H7 (cell line): ENCODE measurements around the gene CHST3. TPM values are rescaled to one million over a fixed set of nuclear protein-coding genes. Genes with fewer than 3 reads are reported as not detected.
A peak's percentile ranks its signal among the peaks of the same experiment; 100 is the strongest.
"Not testable (repeated sequence)": the region's sequence is repeated elsewhere in the genome, so short reads cannot be mapped to it uniquely, and the experiment has no call there.

Source experiments
- DNase-seq: peaks from one replicate; pipeline ENCODE4 v3.0.0; 2012
- H3K27me3 ChIP-seq: 2 replicates; pipeline ENCODE4 v1.6.0; 2011; ENCODE audit warnings: mild to moderate bottlenecking, low read length; ENCODE audit not compliant: control insufficient read depth, insufficient read depth
- H3K36me3 ChIP-seq: replicated peaks from 2 replicates; pipeline ENCODE4 v1.5.1; 2011; ENCODE audit warnings: low read length; ENCODE audit not compliant: control insufficient read depth, insufficient read depth
- H3K4me3 ChIP-seq: 2 replicates; pipeline ENCODE4 v1.5.1; 2011; ENCODE audit warnings: low read depth, mild to moderate bottlenecking, control low read depth, low read length, moderate library complexity; ENCODE audit not compliant: insufficient read depth
- total RNA-seq: library from RNA; depleted of rRNA; stranded (reverse); fragments of >200 nt; shearing (Covaris generic); gene quantifications from 2 replicates; pipeline ENCODE4 v1.2.3, GENCODE V29; 2014

Gene CHST3
- total RNA-seq, 1 experiment from 2014 or later = 4.1 TPM

DNA sequence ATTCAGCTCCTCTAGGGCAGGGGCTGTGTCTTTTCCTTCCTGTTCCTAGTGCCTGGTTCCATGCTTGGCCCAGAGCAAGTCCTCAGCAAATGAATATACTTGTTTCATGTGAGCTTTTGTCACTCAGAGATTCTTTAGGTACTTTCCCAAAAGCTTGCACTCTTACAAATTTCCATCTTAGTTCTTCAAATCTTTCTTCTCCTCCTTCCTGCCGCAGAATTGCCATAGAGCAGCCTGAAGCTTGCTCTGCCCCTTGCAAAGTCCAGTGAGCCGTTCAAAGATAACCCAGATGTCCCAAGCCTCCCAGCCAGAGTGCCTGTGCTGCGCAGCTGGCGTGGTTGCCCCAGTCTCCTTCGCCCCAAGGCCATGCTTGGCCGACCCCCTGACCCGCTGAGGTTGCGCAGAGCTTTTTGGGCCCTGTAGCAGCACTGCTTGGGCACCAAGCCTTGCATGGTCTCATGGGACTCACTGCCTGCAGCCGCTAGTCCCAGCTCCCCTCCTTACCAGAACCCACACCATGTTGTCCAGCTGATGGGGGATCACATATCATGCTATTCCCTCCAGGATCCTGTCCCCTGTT is 20.7 kb downstream of the CHST3 start:
- peak; percentile 19 for DNase-seq
- Histone ChIP-seq H3K4me3 (no peak overlapping the region), H3K27me3 (no peaks in the 10 kb centered on the region), H3K36me3 (no peaks in the 10 kb centered on the region)

- H3K27me3 ChIP-seq = no peaks in the 10 kb centered on the region
- H3K36me3 ChIP-seq = no peaks in the 10 kb centered on the region
- no peak for DNase-seq
- H3K4me3 ChIP-seq = no peak overlapping the region
Measured at GRCh38 chr10:71985542-71986250, 21.5 kb downstream of the CHST3 start.

DNA sequence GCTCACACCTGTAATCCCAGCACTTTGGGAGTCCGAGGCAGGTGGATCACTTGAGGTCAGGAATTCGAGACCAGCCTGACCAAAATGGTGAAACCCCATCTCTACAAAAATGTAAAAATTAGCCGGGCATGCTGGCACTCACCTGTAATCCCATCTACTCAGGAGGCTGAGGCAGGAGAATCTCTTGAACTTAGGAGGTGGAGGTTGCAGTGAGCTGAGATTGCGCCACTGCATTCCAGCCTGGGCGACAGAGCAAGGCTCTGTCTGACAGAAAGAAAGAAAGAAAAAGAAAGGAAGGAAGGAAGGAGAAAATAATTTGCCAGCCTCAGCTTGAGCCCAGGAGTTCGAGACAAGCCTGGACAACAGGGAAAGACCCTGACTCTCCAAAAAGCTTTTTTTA is 24.7 kb downstream of the CHST3 start:
- not testable (repeated sequence) for H3K27me3 ChIP-seq, H3K4me3 ChIP-seq, DNase-seq, H3K36me3 ChIP-seq

- no peaks in the 10 kb centered on the region for H3K27me3 ChIP-seq
- H3K4me3 ChIP-seq = no peak overlapping the region
- no peaks in the 10 kb centered on the region for H3K36me3 ChIP-seq
- no peak for DNase-seq
Measured at GRCh38 chr10:71989661-71990454, 25.7 kb downstream of the CHST3 start.

DNA sequence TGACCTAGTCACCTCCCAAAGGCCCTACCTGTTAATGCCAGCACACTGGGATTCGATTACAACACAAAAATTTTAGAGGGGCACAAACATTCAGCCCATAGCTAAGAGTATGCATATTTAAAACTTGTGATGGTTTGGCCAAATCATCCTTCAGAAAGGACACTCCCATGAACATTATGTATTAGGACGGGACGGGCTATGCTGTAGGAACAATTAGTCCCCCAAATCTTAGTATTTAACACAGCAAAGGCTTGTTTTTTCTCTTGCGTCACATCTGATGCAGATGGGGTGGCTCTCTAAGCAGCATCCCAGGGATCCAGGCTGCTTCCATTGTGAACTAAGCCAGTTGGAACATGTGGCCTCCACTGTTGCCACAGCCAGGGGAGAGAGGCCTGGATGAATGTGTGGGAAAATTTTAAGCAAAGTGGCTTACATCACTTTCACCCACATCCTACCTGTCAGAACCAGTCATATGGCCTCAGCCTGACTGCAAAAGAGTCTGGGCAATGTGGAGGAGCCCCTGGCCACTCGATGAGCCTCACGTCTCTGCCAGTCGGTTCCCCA is 26.6 kb downstream of the CHST3 start:
- H3K27me3 ChIP-seq = no peaks in the 10 kb centered on the region
- no peak for DNase-seq

GRCh38 chr10:71995449-71995848 is 31.3 kb downstream of the CHST3 start:
- Histone ChIP-seq H3K27me3 (no peaks in the 10 kb centered on the region), H3K36me3 (no peaks in the 10 kb centered on the region), H3K4me3 (no peak overlapping the region)
- no peak for DNase-seq

More for the DNA sequence above, 26.6 kb downstream of the CHST3 start:
- Histone ChIP-seq H3K4me3 (no peak overlapping the region), H3K36me3 (no peaks in the 10 kb centered on the region)

GRCh38 chr10:71995887-71996575 is 31.8 kb downstream of the CHST3 start:
- no peak overlapping the region for H3K4me3 ChIP-seq
- DNase-seq = no peak
- H3K27me3 ChIP-seq = no peaks in the 10 kb centered on the region
- no peaks in the 10 kb centered on the region for H3K36me3 ChIP-seq

GRCh38 chr10:71996592-71997371 is 32.6 kb downstream of the CHST3 start:
- Histone ChIP-seq H3K36me3 (no peaks in the 10 kb centered on the region), H3K4me3 (no peak overlapping the region), H3K27me3 (no peaks in the 10 kb centered on the region)
- DNase-seq = no peak

DNA sequence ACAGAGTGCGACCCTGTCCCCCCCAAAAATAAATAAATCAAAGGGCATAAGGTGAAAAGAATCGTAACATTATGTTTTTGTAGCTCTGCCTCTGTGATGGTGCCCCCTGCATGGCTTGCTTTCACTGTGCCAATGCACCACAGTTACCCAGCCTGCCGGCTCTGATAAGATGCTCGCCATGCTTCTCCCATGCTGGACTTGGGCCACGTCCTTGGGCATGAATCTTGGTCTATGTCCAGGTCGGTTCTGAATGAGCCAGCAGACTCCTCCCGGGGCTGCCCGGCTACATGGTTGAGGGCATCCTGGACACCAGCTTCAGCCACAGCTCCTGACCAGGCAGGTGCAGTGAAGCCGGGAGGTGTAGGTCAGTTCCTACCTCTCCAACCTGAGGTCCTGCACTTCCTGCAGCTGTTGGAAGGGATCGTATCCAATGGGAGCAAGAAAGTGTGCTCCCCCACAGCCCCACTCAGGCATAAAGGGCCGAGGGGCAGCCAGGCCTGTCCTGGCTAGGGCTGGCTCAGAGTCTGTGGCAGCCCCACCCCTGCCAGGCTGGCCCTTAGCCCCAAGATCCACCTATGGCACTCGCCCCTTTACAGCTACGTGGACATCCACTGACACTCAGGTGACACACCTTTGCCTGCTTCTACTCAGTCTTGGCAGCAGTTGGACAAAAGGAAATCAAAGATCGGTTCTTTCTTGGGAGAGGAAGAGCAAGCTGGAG is 34.1 kb downstream of the CHST3 start:
- H3K27me3 ChIP-seq = no peaks in the 10 kb centered on the region
- no peak overlapping the region for H3K4me3 ChIP-seq
- H3K36me3 ChIP-seq = no peaks in the 10 kb centered on the region
- DNase-seq = no peak

DNA sequence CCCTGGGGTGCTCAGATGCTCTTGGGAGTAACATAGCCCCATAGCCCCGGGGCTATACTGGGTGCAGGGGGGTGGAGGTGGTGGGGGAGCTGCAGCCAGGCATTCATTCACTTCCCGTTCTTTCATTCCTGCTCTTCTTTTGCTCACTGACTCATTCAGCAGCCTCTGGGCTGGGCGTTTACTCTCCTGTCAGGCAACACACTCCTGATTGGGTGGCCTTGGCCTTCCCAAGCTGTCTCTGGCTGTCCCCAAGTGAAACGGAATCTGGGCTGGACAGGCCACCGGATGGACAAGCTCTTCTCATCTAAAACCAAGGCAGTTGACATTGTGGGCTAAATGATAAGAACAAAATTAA is 34.6 kb downstream of the CHST3 start:
- Histone ChIP-seq H3K36me3 (no peaks in the 10 kb centered on the region), H3K4me3 (no peak overlapping the region), H3K27me3 (no peaks in the 10 kb centered on the region)
- DNase-seq = peak; percentile 70

- DNase-seq = peak; percentile 76
- H3K27me3 ChIP-seq = no peaks in the 10 kb centered on the region
- no peak overlapping the region for H3K4me3 ChIP-seq
- no peaks in the 10 kb centered on the region for H3K36me3 ChIP-seq
Measured at GRCh38 chr10:71999360-72000072, 35.3 kb downstream of the CHST3 start.

- Histone ChIP-seq H3K27me3 (no peaks in the 10 kb centered on the region), H3K4me3 (no peak overlapping the region), H3K36me3 (no peaks in the 10 kb centered on the region)
- DNase-seq = no peak
Measured at GRCh38 chr10:72000073-72001032, 36.2 kb downstream of the CHST3 start.
